ENCODE data around the gene RNF149.
A peak's percentile ranks its signal among the peaks of the same experiment; 100 is the strongest.
"Not testable (repeated sequence)": the region's sequence is repeated elsewhere in the genome, so short reads cannot be mapped to it uniquely, and the experiment has no call there.

The RNF149 gene, protein sequence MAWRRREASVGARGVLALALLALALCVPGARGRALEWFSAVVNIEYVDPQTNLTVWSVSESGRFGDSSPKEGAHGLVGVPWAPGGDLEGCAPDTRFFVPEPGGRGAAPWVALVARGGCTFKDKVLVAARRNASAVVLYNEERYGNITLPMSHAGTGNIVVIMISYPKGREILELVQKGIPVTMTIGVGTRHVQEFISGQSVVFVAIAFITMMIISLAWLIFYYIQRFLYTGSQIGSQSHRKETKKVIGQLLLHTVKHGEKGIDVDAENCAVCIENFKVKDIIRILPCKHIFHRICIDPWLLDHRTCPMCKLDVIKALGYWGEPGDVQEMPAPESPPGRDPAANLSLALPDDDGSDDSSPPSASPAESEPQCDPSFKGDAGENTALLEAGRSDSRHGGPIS

DNA sequence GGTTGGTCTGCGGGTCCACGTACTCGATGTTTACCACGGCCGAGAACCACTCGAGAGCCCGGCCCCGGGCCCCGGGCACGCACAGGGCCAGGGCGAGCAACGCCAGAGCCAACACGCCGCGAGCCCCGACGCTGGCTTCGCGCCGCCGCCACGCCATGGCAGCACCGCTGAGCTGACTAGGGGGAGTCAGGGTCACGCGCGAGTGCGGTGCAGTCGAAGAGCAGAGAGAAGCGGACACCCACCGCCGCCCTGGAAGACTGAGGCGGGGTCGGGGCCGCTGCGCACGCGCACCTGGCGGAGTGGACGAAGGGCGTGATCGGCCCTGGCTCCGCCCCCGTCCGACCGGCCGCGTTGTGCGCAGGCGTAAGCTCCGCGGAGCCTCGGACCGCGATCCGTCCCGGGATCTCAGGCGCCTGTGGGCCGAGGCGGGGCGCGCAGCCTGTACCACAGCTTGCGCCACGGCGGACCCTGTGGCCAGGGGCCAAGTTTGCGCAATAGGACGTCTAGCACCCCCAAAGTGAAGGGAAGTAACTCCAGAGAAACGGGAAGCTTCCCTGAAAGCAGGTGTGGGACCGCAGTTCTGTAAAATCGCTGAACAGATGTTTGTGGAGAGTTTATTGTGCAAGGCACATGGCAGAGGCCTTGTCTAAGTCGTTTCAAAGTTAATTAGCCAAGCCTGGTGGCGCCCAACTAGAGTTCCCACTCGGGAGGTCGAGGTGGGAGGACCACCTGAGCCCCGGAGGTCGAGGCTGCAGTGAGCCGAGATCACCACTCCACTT is at the start of gene RNF149:
Gene RNF149, minus strand, starts transcription at position 270 of the 779 bp plus-strand sequence. Its CDS starts 113 bp downstream, at position 157.
- Mint-ChIP-seq H3K4me1 (peaks cover 27 to 55% of the 10 kb centered on the region in 2 donors), H3K27ac (peak within 1 kb of the TSS; percentile 94), H3K27me3 (no peaks in the 10 kb centered on the region), H3K4me3 (peak within 1 kb of the TSS; percentile 86 to 95), H3K9me3 (no peaks in the 10 kb centered on the region), H3K36me3 (peaks cover 4 to 5% of the 10 kb centered on the region in 2 donors)
- DNase-seq (peak; percentile 86), ATAC-seq (replicated peaks) (peak; percentile 81 to 86)

DNA sequence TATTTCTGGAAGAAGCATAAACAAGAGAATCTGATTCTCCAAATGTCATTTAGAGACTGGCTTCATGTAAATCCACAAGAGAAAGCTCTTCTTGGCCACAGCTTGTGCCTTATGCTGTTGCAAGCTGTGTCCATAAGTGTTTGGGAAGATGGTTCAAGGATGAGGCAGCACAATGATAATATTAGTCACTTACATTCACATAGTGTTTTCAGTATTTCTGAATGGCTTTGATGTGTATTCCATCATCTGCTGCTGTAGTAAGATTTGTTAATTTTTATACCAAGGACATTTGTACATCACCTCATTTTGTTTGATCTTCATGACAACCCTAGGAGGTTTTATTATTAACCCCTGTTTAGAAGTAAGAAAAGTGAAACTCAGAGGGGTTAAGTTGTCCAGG is 48.9 kb upstream of the RNF149 start:
- no peak for ATAC-seq (replicated peaks)
- Mint-ChIP-seq H3K36me3 (no peaks in the 10 kb centered on the region), H3K4me3 (no peak overlapping the region), H3K27me3 (peaks cover 0 to 6% of the 10 kb centered on the region in 2 donors), H3K4me1 (peaks cover 10 to 15% of the 10 kb centered on the region in 2 donors), H3K27ac (no peak overlapping the region), H3K9me3 (no peaks in the 10 kb centered on the region)
- no peak for DNase-seq

DNA sequence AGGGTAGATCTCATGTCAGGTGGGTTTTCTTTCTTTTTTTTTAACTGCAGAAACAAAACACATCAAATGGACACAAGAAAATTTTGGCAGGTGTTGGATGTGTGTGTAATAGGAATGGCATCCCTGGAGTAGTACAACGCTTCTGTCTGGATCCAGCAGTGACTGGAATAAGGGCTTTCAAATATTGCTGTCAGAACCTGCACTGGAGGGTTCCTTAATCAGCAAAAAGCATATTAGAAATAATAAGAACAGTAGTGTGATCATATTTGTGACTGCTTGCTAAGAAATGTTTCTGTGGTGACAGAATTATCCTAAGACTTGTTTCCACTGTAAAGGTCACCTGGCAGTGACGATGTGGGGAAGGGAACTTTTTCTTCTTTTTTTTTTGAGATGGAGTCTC is 48.0 kb upstream of the RNF149 start:
- ATAC-seq (replicated peaks) = no peak
- Mint-ChIP-seq H3K27me3 (peaks cover 0 to 6% of the 10 kb centered on the region in 2 donors), H3K27ac (no peak overlapping the region), H3K4me3 (no peak overlapping the region), H3K4me1 (peaks cover 5 to 6% of the 10 kb centered on the region in 2 donors), H3K9me3 (no peaks in the 10 kb centered on the region), H3K36me3 (no peaks in the 10 kb centered on the region)
- no peak for DNase-seq

DNA sequence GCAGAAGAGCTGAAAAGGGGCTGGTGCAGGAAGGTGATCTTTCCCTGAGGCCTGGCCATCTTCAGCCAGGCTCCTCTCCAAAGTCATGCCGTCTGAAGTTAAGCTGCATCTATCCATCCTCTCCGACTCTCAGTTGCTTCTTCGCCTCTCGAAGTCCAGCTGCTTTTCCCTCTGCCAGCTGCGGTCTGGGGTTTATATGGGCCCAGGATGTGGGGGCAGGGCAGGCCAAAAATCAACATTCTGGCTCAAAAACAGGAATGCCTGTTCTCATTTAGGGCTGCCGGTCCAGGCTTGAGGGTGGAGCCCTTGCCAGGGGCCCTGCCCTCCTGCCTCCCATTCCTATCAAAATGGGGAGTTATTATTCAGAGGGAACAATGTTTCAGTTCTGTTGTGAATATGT is 47.6 kb upstream of the RNF149 start:
- Mint-ChIP-seq H3K27me3 (peaks cover 0 to 6% of the 10 kb centered on the region in 2 donors), H3K4me3 (no peak overlapping the region), H3K9me3 (no peaks in the 10 kb centered on the region), H3K4me1 (peaks cover 0 to 2% of the 10 kb centered on the region in 2 donors), H3K36me3 (no peaks in the 10 kb centered on the region), H3K27ac (no peak overlapping the region)
- DNase-seq (no peak), ATAC-seq (replicated peaks) (no peak)

DNA sequence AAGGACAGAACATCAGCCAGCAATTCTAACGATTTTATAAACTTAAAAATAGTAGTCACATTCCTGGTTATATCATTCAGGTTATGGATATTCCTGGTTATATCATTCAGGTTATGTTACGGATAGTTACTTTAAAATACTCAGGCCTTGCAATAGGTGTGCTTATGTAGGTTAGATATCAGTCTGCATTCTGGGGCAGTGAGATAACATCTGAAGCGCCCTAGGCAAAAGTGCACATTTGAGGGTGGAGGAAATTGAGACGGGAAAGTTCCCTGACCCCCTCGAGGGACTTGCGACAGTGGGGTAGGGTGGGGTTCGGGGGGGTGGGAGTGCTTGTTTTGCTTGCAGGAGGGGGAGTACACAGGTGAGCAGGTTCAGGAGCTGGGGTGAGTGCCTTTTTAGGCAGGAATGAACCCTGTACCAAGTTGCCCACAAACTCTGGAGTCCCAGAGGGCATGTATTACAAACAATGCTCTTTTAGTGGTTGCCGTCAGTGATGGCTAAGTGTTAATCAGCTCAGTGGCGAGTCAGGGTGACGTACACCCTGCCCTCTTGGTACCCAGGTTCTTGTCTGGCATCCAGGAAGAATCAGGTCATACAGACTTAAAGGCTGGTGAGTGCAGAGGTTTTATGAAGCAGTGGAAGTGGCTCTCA is 47.0 kb upstream of the RNF149 start:
- no peaks in the 10 kb centered on the region for H3K4me1 Mint-ChIP-seq
- DNase-seq = no peak
- H3K4me3 Mint-ChIP-seq = no peak overlapping the region
- ATAC-seq (replicated peaks) = no peak
- no peaks in the 10 kb centered on the region for H3K36me3 Mint-ChIP-seq
- peaks cover 0 to 6% of the 10 kb centered on the region in 2 donors for H3K27me3 Mint-ChIP-seq
- H3K27ac Mint-ChIP-seq = no peak overlapping the region
- H3K9me3 Mint-ChIP-seq = no peaks in the 10 kb centered on the region

DNA sequence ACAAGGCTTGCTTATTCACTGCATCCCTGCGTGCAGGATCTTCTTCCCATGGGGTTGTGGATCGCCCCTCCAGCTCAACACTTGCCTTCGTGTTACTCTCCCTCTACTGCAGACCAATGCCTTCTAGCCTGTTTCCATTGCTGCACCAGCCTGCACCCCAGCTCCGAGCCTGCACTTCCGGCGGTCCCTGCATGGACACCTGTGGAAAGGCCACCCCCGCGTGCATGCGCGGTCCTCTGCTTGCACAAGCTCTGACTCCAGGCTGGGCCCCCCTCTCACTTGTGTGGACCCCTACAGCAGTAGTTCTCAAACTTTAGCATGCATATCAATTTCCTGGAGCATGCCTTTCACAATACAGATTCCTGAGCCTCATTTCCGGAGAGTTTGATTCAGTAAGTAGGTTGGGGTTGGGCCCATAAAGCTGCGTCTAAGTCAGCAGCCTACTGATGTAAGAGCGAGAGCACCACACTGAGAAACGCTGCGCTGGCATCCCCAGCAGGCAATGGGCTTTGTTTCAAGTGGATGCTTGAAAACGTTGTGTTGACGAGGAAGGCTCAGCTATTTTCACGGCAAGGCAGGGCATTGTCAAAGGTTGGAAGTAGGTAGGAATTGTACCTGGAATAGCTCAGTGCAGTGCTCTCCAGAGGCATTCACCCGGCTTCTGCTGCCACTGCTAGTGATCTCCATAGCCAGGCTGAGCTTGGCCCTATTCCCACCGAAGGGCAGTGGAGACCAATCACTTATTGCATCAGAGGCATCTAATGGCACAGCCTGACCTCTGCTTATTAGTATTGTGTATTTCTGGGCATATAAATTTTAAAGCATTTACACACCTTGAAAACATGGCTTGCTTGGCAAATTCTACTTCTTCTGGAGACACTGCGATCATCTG is 46.2 kb upstream of the RNF149 start:
- DNase-seq (no peak), ATAC-seq (replicated peaks) (no peak)
- H3K4me1 Mint-ChIP-seq = peaks cover 0 to 2% of the 10 kb centered on the region in 2 donors
- H3K4me3 Mint-ChIP-seq = no peak overlapping the region
- H3K9me3 Mint-ChIP-seq = no peaks in the 10 kb centered on the region
- H3K27ac Mint-ChIP-seq = no peak overlapping the region
- H3K27me3 Mint-ChIP-seq = peaks cover 0 to 6% of the 10 kb centered on the region in 2 donors
- no peaks in the 10 kb centered on the region for H3K36me3 Mint-ChIP-seq

DNA sequence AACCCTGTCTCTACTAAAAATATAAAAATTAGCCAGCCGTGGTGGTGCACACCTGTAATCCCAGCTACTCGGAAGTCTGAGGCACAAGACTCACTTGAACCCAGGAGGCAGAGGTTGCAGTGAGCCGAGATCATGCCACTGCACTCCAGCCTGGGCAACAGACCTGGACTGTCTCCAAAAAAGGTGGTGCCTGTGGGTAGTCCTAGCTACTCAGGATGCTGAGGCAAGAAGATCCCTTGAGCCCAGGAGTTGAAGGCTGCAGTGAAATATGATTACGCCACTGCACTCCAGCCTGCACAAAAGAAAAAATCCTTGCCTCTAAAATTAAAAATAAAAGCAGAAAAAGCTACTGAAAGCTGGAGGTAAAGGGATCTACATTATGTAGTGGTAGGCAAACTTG is 44.1 kb upstream of the RNF149 start:
- not testable (repeated sequence) for H3K36me3 Mint-ChIP-seq; H3K4me3 Mint-ChIP-seq; H3K4me1 Mint-ChIP-seq; H3K27ac Mint-ChIP-seq; H3K9me3 Mint-ChIP-seq; H3K27me3 Mint-ChIP-seq; ATAC-seq (replicated peaks); DNase-seq

DNA sequence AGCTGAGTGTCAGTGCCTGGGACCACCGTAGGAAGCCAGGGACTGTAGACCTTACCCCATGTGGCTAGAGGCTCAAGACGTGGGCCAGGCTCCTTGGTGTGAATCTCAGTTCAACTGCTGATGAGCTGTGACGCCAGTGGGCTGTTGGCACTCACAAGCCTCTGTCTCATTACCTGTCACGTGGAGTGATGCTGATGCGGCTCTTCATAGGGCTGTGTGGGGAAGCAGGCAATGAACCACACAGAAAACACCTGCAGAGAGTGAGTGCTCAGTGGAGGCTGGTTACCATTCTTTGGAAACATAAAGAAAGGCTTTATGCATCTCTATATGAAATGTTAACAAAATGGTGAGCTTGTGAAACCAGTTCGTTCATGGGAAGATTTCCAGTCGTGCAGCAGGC is 42.7 kb upstream of the RNF149 start:
- Mint-ChIP-seq H3K27ac (no peak overlapping the region), H3K4me3 (no peak overlapping the region)

DNA sequence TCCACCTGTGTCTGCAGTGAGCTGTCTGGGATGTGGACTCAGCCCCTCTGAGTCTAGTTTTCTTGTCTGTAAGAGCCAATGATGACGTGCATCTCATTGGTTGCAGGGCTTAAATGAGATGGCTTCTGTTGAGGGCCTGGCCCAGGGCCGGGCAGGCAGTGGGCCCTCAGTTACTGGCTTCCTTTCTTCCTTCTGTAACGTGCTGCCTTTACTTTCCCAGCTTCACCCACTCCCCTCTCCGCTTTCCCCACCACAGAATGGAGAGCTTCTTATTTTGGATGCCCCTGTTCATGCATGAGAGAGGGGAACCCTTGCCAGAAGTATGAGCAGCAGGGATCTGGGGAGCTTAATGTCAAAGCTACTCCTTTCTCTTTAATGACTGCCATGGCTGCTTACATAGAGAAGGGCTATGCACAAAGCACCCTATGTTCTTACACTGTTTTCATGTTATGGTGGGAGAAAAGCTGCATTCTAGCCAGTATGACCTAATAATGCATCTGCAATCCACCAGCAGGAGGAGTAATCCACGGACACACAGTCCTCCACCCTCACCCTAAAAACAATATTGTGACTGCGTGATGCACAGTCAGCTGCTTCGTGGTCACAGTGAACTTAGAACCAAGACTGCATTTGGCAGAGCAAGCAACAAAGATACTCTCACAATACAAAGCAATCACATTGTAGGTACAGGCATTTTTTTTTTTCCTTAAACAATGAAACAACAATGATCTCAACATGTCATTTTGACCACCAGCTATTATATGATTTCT is 41.6 kb upstream of the RNF149 start:
- Mint-ChIP-seq H3K27ac (no peak overlapping the region), H3K36me3 (no peaks in the 10 kb centered on the region), H3K27me3 (peaks cover 0 to 6% of the 10 kb centered on the region in 2 donors), H3K4me1 (peaks cover 0 to 2% of the 10 kb centered on the region in 2 donors), H3K9me3 (no peaks in the 10 kb centered on the region), H3K4me3 (no peak overlapping the region)
- ATAC-seq (replicated peaks) (no peak), DNase-seq (no peak)

More for the DNA sequence above, 42.7 kb upstream of the RNF149 start:
- DNase-seq = no peak
- Mint-ChIP-seq H3K36me3 (no peaks in the 10 kb centered on the region), H3K27me3 (peaks cover 0 to 6% of the 10 kb centered on the region in 2 donors), H3K4me1 (peaks cover 0 to 2% of the 10 kb centered on the region in 2 donors), H3K9me3 (no peaks in the 10 kb centered on the region)
- ATAC-seq (replicated peaks) = no peak

DNA sequence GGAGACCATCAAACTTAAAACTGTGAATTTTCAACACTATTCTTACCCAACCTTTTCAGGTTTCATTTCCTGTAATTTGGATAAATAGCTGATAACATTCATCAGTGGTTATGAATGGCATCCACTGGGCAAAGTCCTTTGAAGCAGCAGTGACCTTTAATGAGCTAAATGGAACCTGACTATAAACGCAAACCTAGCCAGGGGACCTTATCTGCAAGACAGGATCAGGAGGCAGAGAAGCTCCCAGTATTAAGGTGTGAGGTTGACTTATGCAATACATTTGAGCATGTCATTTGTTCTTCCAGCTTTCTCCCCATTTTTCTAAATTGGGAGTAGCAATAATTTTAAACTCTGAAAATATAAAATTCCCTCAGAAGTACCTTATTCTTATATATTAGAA is 40.4 kb upstream of the RNF149 start:
- DNase-seq (no peak), ATAC-seq (replicated peaks) (no peak)
- no peaks in the 10 kb centered on the region for H3K36me3 Mint-ChIP-seq
- no peak overlapping the region for H3K27ac Mint-ChIP-seq
- peaks cover 0 to 5% of the 10 kb centered on the region in 2 donors for H3K27me3 Mint-ChIP-seq
- no peak overlapping the region for H3K4me3 Mint-ChIP-seq
- H3K9me3 Mint-ChIP-seq = no peaks in the 10 kb centered on the region
- peaks cover 0 to 2% of the 10 kb centered on the region in 2 donors for H3K4me1 Mint-ChIP-seq

DNA sequence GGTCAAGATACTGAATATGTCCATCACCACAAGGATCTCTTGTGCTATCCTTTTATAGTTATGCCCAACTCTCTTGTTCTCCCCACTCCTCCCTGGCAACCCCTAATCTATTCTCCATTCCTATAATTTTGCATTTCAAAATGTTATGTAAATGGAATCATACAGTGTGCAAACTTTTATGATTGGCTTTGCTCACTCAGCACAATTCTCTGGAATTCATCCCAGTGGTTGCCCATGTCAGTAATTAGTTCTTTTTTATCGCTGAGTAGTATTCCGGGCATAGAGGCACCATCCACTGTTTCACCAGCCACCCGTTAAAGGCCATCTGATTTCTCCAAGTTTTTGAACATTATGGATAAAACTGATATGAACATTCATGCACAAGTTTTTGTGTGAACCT is 38.4 kb upstream of the RNF149 start:
- no peak overlapping the region for H3K27ac Mint-ChIP-seq
- no peak for DNase-seq
- H3K36me3 Mint-ChIP-seq = no peaks in the 10 kb centered on the region
- H3K4me3 Mint-ChIP-seq = no peak overlapping the region
- peaks cover 6% of the 10 kb centered on the region in 2 donors for H3K4me1 Mint-ChIP-seq
- H3K9me3 Mint-ChIP-seq = no peaks in the 10 kb centered on the region
- H3K27me3 Mint-ChIP-seq = no peaks in the 10 kb centered on the region
- ATAC-seq (replicated peaks) = no peak

DNA sequence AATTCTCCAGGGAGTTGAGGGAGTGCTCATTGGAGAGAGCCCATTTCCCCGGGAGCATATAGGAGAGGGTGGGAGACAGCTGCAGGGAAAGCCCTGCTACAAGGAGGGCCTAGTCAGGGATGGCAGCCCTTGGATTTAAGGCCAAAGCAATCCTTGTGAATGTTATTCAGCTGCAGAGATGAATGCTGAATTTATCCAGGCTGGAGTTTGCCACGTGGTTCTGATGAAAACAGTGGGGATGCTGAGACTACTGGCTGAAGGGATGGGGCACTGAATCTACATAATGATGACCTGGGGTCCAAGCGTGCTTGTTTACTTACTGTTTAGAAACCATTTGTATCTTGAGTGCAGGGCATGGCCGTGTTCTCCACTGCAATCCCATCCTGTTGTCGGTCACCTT is 35.6 kb upstream of the RNF149 start:
- Mint-ChIP-seq H3K27ac (no peak overlapping the region), H3K9me3 (no peaks in the 10 kb centered on the region), H3K4me3 (no peak overlapping the region), H3K4me1 (peaks cover 9 to 13% of the 10 kb centered on the region in 2 donors), H3K27me3 (no peaks in the 10 kb centered on the region), H3K36me3 (no peaks in the 10 kb centered on the region)
- no peak for ATAC-seq (replicated peaks)
- no peak for DNase-seq

DNA sequence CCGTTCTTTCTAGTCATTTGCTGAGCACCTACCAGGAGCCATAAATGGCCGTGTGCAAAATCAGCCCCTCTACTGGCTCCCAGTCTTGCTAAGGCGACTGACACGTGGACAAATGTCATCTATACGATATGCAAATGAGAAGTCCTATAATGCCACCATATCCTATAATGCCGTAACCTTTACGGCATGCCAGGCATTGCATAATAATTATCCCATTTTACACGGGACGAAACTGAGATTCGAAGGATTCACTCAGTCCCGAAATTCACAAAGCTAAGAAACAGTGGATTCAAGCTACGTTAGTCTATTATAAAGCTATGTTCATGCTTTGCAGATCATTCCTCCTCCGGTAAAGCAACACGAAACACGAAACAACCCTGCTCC is 34.1 kb upstream of the RNF149 start:
- no peaks in the 10 kb centered on the region for H3K27me3 Mint-ChIP-seq
- no peak for ATAC-seq (replicated peaks)
- no peaks in the 10 kb centered on the region for H3K36me3 Mint-ChIP-seq
- DNase-seq = no peak
- peaks cover 9 to 13% of the 10 kb centered on the region in 2 donors for H3K4me1 Mint-ChIP-seq
- no peak overlapping the region for H3K27ac Mint-ChIP-seq
- peaks cover 0 to 1% of the 10 kb centered on the region in 2 donors for H3K9me3 Mint-ChIP-seq
- no peak overlapping the region for H3K4me3 Mint-ChIP-seq
